Measurements from ENCODE around the gene SYCN.

SYCN gene

DNA sequence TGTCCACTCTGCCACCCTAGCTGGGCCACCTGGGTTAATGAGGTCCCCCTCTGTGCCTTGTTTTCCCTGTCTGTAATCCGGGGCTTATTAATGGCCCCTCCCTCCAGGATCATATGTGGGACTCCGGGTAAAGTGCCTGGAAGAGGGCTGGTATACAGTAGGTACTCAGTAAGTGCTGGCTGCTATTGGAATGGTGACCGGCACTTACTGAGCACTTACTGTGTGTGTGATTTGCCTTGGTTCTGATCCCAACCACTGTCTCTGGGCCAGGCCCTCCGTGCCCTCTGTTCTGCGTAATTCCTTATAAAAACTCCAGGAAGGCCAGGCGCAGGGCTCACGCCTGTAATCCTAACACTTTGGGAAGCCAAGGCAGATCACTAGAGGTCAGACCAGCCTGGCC is 38.2 kb downstream of the SYCN start:
- FAIRE-seq (no peak), DNase-seq (ENCODE audit: insufficient read length, low spot score) (no peak)
- no peak for TF ChIP-seq POLR2A (IDR thresholded peaks at IDR 0.05; ENCODE audit: low read depth, low read length)
- TF ChIP-seq POU2F2 (IDR thresholded peaks at IDR 0.05; ENCODE audit: low read depth, low read length): no peak
- no peak for TF ChIP-seq POLR2AphosphoS5 (IDR thresholded peaks at IDR 0.05; ENCODE audit: low read depth, low read length)
- TF ChIP-seq SPI1 (IDR thresholded peaks at IDR 0.05; ENCODE audit: low read depth, low read length): no peak
- TF ChIP-seq PAX5 (IDR thresholded peaks at IDR 0.05; ENCODE audit: insufficient read depth, low read length, severe bottlenecking): no peak
- TF ChIP-seq TAF1 (IDR thresholded peaks at IDR 0.05; ENCODE audit: low read depth, low read length): no peak

- FAIRE-seq (no peak), DNase-seq (ENCODE audit: insufficient read length, low spot score) (no peak)
- no peak for TF ChIP-seq PAX5 (IDR thresholded peaks at IDR 0.05; ENCODE audit: insufficient read depth, low read length, severe bottlenecking)
- no peak for TF ChIP-seq SPI1 (IDR thresholded peaks at IDR 0.05; ENCODE audit: low read depth, low read length)
- no peak for TF ChIP-seq POLR2AphosphoS5 (IDR thresholded peaks at IDR 0.05; ENCODE audit: low read depth, low read length)
- no peak for TF ChIP-seq POLR2A (IDR thresholded peaks at IDR 0.05; ENCODE audit: low read depth, low read length)
Measured at GRCh38 chr19:39164289-39164688, 39.8 kb downstream of the SYCN start.

DNA sequence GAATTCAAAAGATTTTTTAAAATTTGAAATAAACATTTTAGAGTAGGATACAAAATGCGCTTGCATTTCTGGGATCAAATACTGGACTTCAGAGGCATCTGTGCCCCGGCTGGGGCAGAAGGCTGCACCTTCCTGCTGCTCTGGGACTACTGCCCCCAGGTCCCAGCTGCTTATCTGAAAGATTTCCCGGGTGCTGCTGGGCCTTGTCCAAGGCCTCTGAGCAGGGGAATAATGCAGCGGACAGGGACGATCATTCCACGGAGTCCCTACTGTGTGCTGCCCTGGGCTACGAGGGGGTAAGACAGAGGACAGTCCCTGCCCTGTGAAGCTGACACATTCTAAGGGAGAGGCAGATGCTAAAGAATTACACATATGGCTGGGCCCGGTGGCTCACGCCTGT is 40.4 kb downstream of the SYCN start:
- FAIRE-seq: no peak
- TF ChIP-seq POU2F2 (IDR thresholded peaks at IDR 0.05; ENCODE audit: low read depth, low read length) (no peak), PAX5 (IDR thresholded peaks at IDR 0.05; ENCODE audit: insufficient read depth, low read length, severe bottlenecking) (no peak), POLR2AphosphoS5 (IDR thresholded peaks at IDR 0.05; ENCODE audit: low read depth, low read length) (no peak), TAF1 (IDR thresholded peaks at IDR 0.05; ENCODE audit: low read depth, low read length) (no peak), SPI1 (IDR thresholded peaks at IDR 0.05; ENCODE audit: low read depth, low read length) (no peak)

DNA sequence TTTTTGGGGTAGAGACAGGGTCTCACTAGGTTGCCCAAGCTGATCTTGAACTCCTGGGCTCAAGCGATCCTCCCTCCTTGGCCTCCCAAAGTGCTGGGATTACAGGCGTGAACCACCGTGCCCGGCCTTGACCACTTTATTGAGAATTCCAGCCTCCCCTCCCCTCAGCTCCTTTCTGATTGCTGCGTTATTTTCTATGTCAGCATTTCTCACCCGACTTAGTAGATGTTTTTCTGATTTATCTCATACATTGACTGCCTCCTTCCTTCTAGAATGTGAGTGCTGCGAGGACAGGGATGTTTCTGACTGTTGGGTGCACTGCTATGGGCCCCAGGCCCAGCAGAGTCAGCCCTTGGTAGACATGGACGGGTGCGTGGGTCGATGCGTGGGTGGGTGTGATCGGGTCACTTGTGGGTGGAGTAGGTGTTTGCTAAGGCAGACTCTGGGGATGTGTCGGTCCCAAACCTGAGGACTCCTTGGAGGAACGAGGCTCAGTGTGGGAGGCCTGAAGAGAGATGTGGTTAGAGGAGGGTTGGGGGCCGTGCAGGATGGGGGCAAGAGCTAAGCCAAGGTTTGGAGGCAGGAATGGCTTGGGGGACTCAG is 41.5 kb downstream of the SYCN start:
- TF ChIP-seq TAF1 (IDR thresholded peaks at IDR 0.05; ENCODE audit: low read depth, low read length) (no peak), SPI1 (IDR thresholded peaks at IDR 0.05; ENCODE audit: low read depth, low read length) (no peak), POU2F2 (IDR thresholded peaks at IDR 0.05; ENCODE audit: low read depth, low read length) (no peak), PAX5 (IDR thresholded peaks at IDR 0.05; ENCODE audit: insufficient read depth, low read length, severe bottlenecking) (no peak), POLR2AphosphoS5 (IDR thresholded peaks at IDR 0.05; ENCODE audit: low read depth, low read length) (no peak), POLR2A (IDR thresholded peaks at IDR 0.05; ENCODE audit: low read depth, low read length) (no peak)

More for the DNA sequence above, 40.4 kb downstream of the SYCN start:
- no peak for DNase-seq (ENCODE audit: insufficient read length, low spot score)

DNA sequence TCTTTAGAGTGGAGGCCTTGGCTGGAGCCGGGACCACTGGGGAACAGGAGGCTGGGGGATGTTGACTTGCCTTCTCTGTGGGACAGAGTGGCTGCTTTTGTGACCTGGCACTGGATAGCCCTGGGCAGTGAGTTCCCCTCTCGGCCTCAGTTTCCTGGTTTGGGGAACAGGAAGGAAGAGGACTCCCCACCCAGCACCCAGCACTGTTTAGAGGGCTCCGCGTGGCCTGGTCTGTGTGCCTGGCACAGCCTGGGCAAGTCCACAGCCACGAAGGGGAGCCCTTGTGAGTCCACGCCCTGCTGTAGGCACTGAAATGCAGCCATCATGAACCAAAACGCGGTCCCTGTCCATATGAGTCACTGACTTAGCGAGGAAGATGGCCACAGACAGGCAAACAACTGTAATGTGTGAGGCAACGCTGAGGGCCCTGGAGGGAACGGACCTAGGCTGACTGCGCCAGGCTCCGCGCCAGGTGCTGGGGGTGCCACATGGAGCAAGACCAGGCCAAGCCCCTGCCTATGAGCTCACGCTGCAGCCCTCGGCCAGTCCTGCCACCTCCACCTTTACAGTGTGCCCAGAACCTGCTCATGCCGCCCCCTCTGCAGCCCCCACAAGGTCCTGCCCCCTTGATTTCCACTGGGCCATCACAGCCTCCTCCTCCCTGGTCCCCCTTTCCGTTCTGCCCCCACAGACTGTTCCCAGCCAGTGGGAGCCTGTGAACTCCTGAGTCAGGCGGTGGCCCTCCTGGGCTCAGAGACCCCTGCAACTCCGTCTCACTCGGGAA is 43.0 kb downstream of the SYCN start:
- FAIRE-seq (no peak), DNase-seq (ENCODE audit: insufficient read length, low spot score) (no peak)
- TF ChIP-seq POLR2AphosphoS5 (IDR thresholded peaks at IDR 0.05; ENCODE audit: low read depth, low read length): no peak
- no peak for TF ChIP-seq TAF1 (IDR thresholded peaks at IDR 0.05; ENCODE audit: low read depth, low read length)
- no peak for TF ChIP-seq POU2F2 (IDR thresholded peaks at IDR 0.05; ENCODE audit: low read depth, low read length)
- no peak for TF ChIP-seq PAX5 (IDR thresholded peaks at IDR 0.05; ENCODE audit: insufficient read depth, low read length, severe bottlenecking)
- no peak for TF ChIP-seq POLR2A (IDR thresholded peaks at IDR 0.05; ENCODE audit: low read depth, low read length)
- no peak for TF ChIP-seq SPI1 (IDR thresholded peaks at IDR 0.05; ENCODE audit: low read depth, low read length)

More for the DNA sequence above, 41.5 kb downstream of the SYCN start:
- no peak for FAIRE-seq
- DNase-seq (ENCODE audit: insufficient read length, low spot score): no peak

DNA sequence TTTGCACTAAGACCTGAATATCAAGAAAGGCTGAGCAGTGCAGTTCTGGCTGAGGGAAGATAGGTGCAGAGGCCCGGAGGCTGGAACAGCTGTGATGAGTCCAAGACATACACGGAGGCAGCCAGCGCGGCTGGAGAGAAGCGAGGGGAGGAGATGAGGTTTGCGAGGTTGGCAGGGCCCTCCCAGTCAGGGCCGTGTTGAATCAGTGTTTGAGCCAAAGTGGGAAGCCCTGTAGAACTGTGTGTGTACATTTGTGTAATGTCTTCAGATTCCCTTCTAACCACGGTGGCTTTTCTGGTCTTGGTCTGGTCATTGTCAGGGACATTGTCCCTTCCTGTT is 43.6 kb downstream of the SYCN start:
- FAIRE-seq (peak; percentile 31), DNase-seq (ENCODE audit: insufficient read length, low spot score) (no peak)
- TF ChIP-seq SPI1 (IDR thresholded peaks at IDR 0.05; ENCODE audit: low read depth, low read length) (no peak), PAX5 (IDR thresholded peaks at IDR 0.05; ENCODE audit: insufficient read depth, low read length, severe bottlenecking) (no peak), POU2F2 (IDR thresholded peaks at IDR 0.05; ENCODE audit: low read depth, low read length) (no peak), POLR2A (IDR thresholded peaks at IDR 0.05; ENCODE audit: low read depth, low read length) (no peak), TAF1 (IDR thresholded peaks at IDR 0.05; ENCODE audit: low read depth, low read length) (no peak), POLR2AphosphoS5 (IDR thresholded peaks at IDR 0.05; ENCODE audit: low read depth, low read length) (no peak)

- TF ChIP-seq SPI1 (IDR thresholded peaks at IDR 0.05; ENCODE audit: low read depth, low read length) (no peak), PAX5 (IDR thresholded peaks at IDR 0.05; ENCODE audit: insufficient read depth, low read length, severe bottlenecking) (no peak), POU2F2 (IDR thresholded peaks at IDR 0.05; ENCODE audit: low read depth, low read length) (no peak), TAF1 (IDR thresholded peaks at IDR 0.05; ENCODE audit: low read depth, low read length) (no peak), POLR2A (IDR thresholded peaks at IDR 0.05; ENCODE audit: low read depth, low read length) (no peak), POLR2AphosphoS5 (IDR thresholded peaks at IDR 0.05; ENCODE audit: low read depth, low read length) (no peak)
- no peak for FAIRE-seq
Measured at GRCh38 chr19:39158646-39159260, 45.3 kb downstream of the SYCN start.

GRCh38 chr19:39157997-39158389 is 46.1 kb downstream of the SYCN start:
- DNase-seq (ENCODE audit: insufficient read length, low spot score) (no peak), FAIRE-seq (peak; percentile 76)

More at GRCh38 chr19:39158646-39159260, 45.3 kb downstream of the SYCN start:
- no peak for DNase-seq (ENCODE audit: insufficient read length, low spot score)

GRCh38 chr19:39157275-39157996 is 46.6 kb downstream of the SYCN start:
- FAIRE-seq (no peak), DNase-seq (ENCODE audit: insufficient read length, low spot score) (no peak)
- TF ChIP-seq POLR2AphosphoS5 (IDR thresholded peaks at IDR 0.05; ENCODE audit: low read depth, low read length) (no peak), SPI1 (IDR thresholded peaks at IDR 0.05; ENCODE audit: low read depth, low read length) (no peak), PAX5 (IDR thresholded peaks at IDR 0.05; ENCODE audit: insufficient read depth, low read length, severe bottlenecking) (no peak), TAF1 (IDR thresholded peaks at IDR 0.05; ENCODE audit: low read depth, low read length) (no peak), POLR2A (IDR thresholded peaks at IDR 0.05; ENCODE audit: low read depth, low read length) (no peak), POU2F2 (IDR thresholded peaks at IDR 0.05; ENCODE audit: low read depth, low read length) (no peak)

More at GRCh38 chr19:39157997-39158389, 46.1 kb downstream of the SYCN start:
- TF ChIP-seq TAF1 (IDR thresholded peaks at IDR 0.05; ENCODE audit: low read depth, low read length) (no peak), POLR2AphosphoS5 (IDR thresholded peaks at IDR 0.05; ENCODE audit: low read depth, low read length) (0 out of 2 replicates have a peak, but pooled peaks have one; percentile 40)

Data from GM12891 (cell line).